ENCODE results near the gene EEPD1. TPM values are rescaled to one million over a fixed set of nuclear protein-coding genes. Genes with fewer than 3 reads are reported as not detected.

EEPD1 gene
- polyA plus RNA-seq, 1 of the 3 experiments (the other 2 are of a cell fraction), result 5.0 TPM

GRCh38 chr7:36135700-36136099 lies 17.4 kb upstream of the EEPD1 start:
- Histone ChIP-seq H3K9ac (no peak overlapping the region), H3K79me2 (ENCODE audit: insufficient read depth) (no peaks in the 10 kb centered on the region), H3K4me2 (no peak overlapping the region), H3K27ac (ENCODE audit: low read depth in 2 of 2, low read length in 1 of 2) (no peak overlapping the region), H3K27me3 (ENCODE audit: insufficient read depth) (0 out of 2 replicates have a peak, but pooled peaks cover under 1% of the 10 kb centered on the region), H3K4me3 (ENCODE audit: low read depth in 2 of 2, low read length in 1 of 2) (no peak overlapping the region), H3K9me2 (no peaks in the 10 kb centered on the region), H3F3A (replicated peaks; ENCODE audit: insufficient read depth) (no peaks in the 10 kb centered on the region), H3K9me3 (0 out of 2 replicates have a peak, but pooled peaks cover 5% of the 10 kb centered on the region), H3K4me1 (ENCODE audit: control insufficient read depth in 1 of 2, insufficient read depth in 2 of 2, low read depth in 1 of 2, low read length in 1 of 2) (peaks cover 0 to 13% of the 10 kb centered on the region in 2 experiments; a peak in 2 of 4 replicates), H2AFZ (ENCODE audit: low read depth) (no peak overlapping the region), H3K36me3 (replicated peaks in 1 of 2; ENCODE audit: control insufficient read depth in 1 of 2, insufficient read depth in 2 of 2, low read length in 1 of 2) (no peaks in the 10 kb centered on the region), H4K20me1 (ENCODE audit: insufficient read depth) (no peaks in the 10 kb centered on the region)
- TF ChIP-seq ELF1 (IDR thresholded peaks at IDR 0.05) (no peak), SIN3A (IDR thresholded peaks at IDR 0.05; ENCODE audit: borderline replicate concordance, low read depth, low read length) (no peak), JUND (IDR thresholded peaks at IDR 0.05) (no peak), ZBTB33 (IDR thresholded peaks at IDR 0.05; ENCODE audit: borderline replicate concordance, low read depth) (no peak), FOXM1 (IDR thresholded peaks at IDR 0.05; ENCODE audit: low read depth) (no peak), TCF12 (IDR thresholded peaks at IDR 0.05) (no peak), CHD2 (IDR thresholded peaks at IDR 0.05; ENCODE audit: low read length, partially characterized antibody) (no peak), TEAD4 (IDR thresholded peaks at IDR 0.05; ENCODE audit: borderline replicate concordance, insufficient read depth) (no peak), IRF3 (IDR thresholded peaks at IDR 0.05; ENCODE audit: low read depth, low read length) (no peak), MEF2A (IDR thresholded peaks at IDR 0.05; ENCODE audit: borderline replicate concordance, low read depth) (no peak), NRF1 (IDR thresholded peaks at IDR 0.05; ENCODE audit: low read depth, low read length) (no peak), EP300 (IDR thresholded peaks at IDR 0.05; ENCODE audit: borderline replicate concordance in 1 of 2, low read depth in 1 of 2, low read length in 1 of 2) (no peak), USF1 (IDR thresholded peaks at IDR 0.05; ENCODE audit: borderline replicate concordance, low read depth) (no peak), YY1 (IDR thresholded peaks at IDR 0.05; ENCODE audit: low read depth) (no peak), PBX3 (IDR thresholded peaks at IDR 0.05) (no peak), MXI1 (IDR thresholded peaks at IDR 0.05; ENCODE audit: low read depth, low read length) (no peak)
- CTCF ChIA-PET, result interaction anchor here (0.7 to 1.3 kb wide), 2 partner anchors 9 to 184 kb away, joined by 3 to 4 read pairs; no protein-coding TSS in a partner anchor
- POLR2A ChIA-PET, result no interaction called here
- no peak for DNase-seq
- WGBS (ENCODE audit: low lambda C conversion rate), result 94% methylated on average over 4 of the region's 4 CpGs

Data from SK-N-SH (cell line).